NCI-H526 (cell line): ENCODE results near the gene PSPN.

Experiments
- DNase-seq, 2 experiments: peaks; one replicate each; lab custom pipeline; 2025; lab: John Stamatoyannopoulos, UW

Gene PSPN

DNA sequence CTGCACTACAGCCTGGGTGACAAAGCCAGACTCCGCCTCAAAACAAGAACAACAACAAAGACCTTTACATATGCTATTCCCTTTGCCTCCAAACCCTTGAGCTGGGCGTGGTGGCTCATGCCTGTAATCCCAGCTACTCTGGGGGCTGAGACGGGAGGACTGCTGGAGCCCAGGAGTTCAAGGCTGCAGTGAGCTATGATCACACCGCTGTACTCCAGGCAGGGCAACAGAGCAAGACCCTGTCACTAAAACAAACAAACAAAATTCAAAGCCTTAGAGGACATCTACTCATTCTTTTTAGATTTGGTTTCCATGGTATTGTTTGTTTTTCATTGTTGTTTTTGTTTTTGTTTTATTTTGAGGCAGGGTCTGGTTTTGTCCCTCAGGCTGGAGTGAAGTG is 50.1 kb downstream of the PSPN start:
- DNase-seq: no peak
